Measurements from ENCODE around the gene FHOD3. TPM values are rescaled to one million over a fixed set of nuclear protein-coding genes. Genes with fewer than 3 reads are reported as not detected.
A peak's percentile ranks its signal among the peaks of the same experiment; 100 is the strongest.

The FHOD3 gene
- total and polyA plus RNA-seq, 5 donors from 2014 or later, result not detected

DNA sequence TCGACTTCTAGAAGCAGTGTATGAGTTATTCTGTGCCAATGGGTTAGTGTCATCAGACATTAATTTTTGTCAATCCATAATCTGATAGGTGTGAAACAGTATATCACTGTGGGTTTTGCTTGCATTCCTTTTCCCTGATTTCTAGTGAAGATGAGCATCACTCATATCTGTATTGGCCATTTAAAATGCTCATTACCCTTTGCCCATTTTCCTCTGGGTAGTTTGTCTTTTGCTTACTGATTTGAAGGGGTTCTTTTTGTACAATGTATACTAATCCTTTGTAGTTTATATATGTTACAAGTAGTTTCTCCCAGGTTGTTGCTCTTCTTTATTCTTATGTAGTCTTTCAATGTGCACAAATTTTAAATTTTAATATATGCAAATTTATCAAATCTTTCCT lies 379.1 kb downstream of the FHOD3 start:
- H3K4me1 ChIP-seq (ENCODE audit: control insufficient read depth, insufficient read depth, low read length, poor library complexity, severe bottlenecking), result no peaks in the 10 kb centered on the region
- H3K9me3 ChIP-seq (ENCODE audit: control insufficient read depth in 2 of 2, low read length in 2 of 2), result no peaks in the 10 kb centered on the region
- Mint-ChIP-seq H3K4me1 (peaks cover 0 to 5% (median 0%) of the 10 kb centered on the region in 4 donors), H3K27ac (no peak overlapping the region), H3K36me3 (no peaks in the 10 kb centered on the region), H3K27me3 (peaks cover 25% of the 10 kb centered on the region), H3K9me3 (peaks cover 0 to 8% (median 2%) of the 10 kb centered on the region in 7 donors), H3K4me3 (no peak overlapping the region)
- ATAC-seq (ENCODE audit: low read depth in 2 of 2) (no peak), DNase-seq (no peak)
- H3K27ac ChIP-seq (ENCODE audit: insufficient read depth, low read length, poor library complexity, severe bottlenecking), result no peak overlapping the region
- H3K36me3 ChIP-seq (ENCODE audit: control insufficient read depth, insufficient read depth, low read length), result no peaks in the 10 kb centered on the region
- peaks cover 5% of the 10 kb centered on the region for H3K27me3 ChIP-seq (ENCODE audit: control insufficient read depth, insufficient read depth, low read length)
- no peak overlapping the region for H3K4me3 ChIP-seq (ENCODE audit: low read depth, low read length)

DNA sequence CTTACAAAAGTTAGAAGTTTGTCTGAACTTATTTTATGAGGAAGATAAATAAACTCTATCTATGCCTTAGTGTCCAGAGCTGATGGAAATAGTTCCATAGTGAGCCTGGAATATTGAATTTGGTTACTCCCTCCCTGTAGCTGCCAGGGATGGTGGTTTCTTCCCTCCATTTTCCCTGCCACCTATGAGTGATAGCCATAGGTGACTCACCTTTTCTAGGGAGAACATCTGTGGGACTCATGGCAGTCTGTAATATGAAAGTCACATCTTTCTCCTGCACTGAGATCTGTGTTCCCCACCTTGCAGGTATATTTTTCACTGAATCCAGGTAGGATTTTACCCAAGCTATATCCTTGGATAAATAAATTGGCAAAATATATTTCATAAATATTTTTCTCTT lies 382.5 kb downstream of the FHOD3 start:
- Mint-ChIP-seq H3K4me3 (no peak overlapping the region), H3K27me3 (peaks cover 23% of the 10 kb centered on the region), H3K9me3 (peaks cover 0 to 12% (median 5%) of the 10 kb centered on the region in 7 donors), H3K27ac (no peak overlapping the region), H3K36me3 (no peaks in the 10 kb centered on the region), H3K4me1 (no peaks in the 10 kb centered on the region)
- ATAC-seq (ENCODE audit: low read depth in 2 of 2), result no peak
- DNase-seq, result no peak
- Histone ChIP-seq H3K4me1 (ENCODE audit: control insufficient read depth, insufficient read depth, low read length, poor library complexity, severe bottlenecking) (no peaks in the 10 kb centered on the region), H3K27ac (ENCODE audit: insufficient read depth, low read length, poor library complexity, severe bottlenecking) (no peak overlapping the region), H3K4me3 (ENCODE audit: low read depth, low read length) (no peak overlapping the region), H3K9me3 (ENCODE audit: control insufficient read depth in 2 of 2, low read length in 2 of 2) (peaks cover 6 to 16% of the 10 kb centered on the region in 2 experiments), H3K27me3 (ENCODE audit: control insufficient read depth, insufficient read depth, low read length) (peaks cover 2% of the 10 kb centered on the region), H3K36me3 (ENCODE audit: control insufficient read depth, insufficient read depth, low read length) (no peaks in the 10 kb centered on the region)

DNA sequence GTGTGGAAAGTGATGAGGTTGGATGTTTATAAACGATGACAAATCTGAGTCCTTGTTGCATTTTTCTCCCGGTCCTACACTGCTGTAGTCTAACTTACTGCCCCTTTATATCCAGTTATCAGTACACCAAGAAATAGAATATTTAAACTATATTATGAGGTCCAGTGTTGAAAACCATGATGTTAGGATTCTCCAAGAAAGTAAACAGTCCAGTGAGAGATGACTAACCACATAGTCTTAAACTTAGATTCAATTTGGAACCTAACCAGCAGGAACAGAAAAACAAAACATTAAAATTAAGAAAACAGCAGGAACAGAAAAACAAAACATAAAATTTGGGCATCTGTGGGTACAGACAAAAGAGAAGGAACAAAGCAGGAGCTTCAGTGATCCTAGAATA lies 388.1 kb downstream of the FHOD3 start:
- no peaks in the 10 kb centered on the region for H3K4me1 Mint-ChIP-seq
- no peak overlapping the region for H3K4me3 Mint-ChIP-seq
- H3K9me3 Mint-ChIP-seq, result peaks cover 0 to 12% (median 3%) of the 10 kb centered on the region in 7 donors
- peaks cover 6 to 17% of the 10 kb centered on the region in 2 experiments for H3K9me3 ChIP-seq (ENCODE audit: control insufficient read depth in 2 of 2, low read length in 2 of 2)
- peaks cover 2% of the 10 kb centered on the region for H3K27me3 ChIP-seq (ENCODE audit: control insufficient read depth, insufficient read depth, low read length)
- H3K27ac Mint-ChIP-seq, result no peak overlapping the region
- no peaks in the 10 kb centered on the region for H3K4me1 ChIP-seq (ENCODE audit: control insufficient read depth, insufficient read depth, low read length, poor library complexity, severe bottlenecking)
- H3K27ac ChIP-seq (ENCODE audit: insufficient read depth, low read length, poor library complexity, severe bottlenecking), result no peak overlapping the region
- no peaks in the 10 kb centered on the region for H3K36me3 ChIP-seq (ENCODE audit: control insufficient read depth, insufficient read depth, low read length)
- DNase-seq (no peak), ATAC-seq (ENCODE audit: low read depth in 2 of 2) (no peak)
- no peak overlapping the region for H3K4me3 ChIP-seq (ENCODE audit: low read depth, low read length)
- peaks cover 18% of the 10 kb centered on the region for H3K27me3 Mint-ChIP-seq
- H3K36me3 Mint-ChIP-seq, result no peaks in the 10 kb centered on the region

DNA sequence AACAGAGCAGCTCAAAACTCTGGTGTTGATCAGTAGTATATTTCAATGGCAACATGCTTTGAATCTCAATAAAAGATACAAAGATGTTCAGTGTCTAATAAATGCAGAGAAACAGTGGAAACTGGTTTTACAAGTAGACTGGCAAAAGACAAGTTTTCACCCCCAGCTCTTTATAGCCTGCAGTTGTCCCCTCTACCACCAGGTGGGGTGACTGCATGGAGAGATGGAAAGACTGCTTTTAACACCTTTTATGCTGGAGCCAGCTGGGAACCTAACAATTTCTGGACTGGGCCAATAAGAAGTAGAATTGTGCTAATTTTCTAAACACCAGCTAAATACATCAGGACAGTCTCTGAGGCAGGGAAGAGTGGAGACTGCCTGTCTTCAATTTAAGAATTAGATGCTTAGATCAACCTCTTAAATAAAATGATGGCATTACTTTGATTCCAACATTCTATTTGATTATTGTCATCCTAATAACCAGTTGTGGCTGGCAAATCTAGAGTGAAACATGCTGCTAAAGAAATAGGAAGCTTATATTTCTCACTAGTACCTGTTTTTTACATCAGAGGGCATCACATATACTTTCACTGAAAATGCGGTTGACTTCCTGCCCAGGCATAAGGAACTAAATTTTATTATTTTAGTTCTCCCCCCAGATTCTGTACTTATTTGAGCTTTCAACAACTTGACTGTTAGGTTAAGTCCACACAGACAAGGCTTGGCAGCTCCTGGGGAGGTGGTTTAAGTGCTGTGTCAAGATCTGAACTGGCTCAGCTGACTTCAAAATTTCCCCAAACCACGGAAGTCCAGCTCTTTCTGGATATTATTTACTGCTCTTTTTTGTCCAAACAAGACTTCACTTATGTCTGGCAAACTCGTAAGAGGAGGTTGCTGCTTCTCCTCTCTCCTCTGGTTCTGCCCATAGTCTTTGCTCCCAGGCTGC lies 390.8 kb downstream of the FHOD3 start:
- Mint-ChIP-seq H3K4me3 (no peak overlapping the region), H3K4me1 (no peaks in the 10 kb centered on the region), H3K36me3 (no peaks in the 10 kb centered on the region), H3K9me3 (peaks cover 0 to 12% (median 2%) of the 10 kb centered on the region in 7 donors), H3K27ac (no peak overlapping the region), H3K27me3 (peaks cover 12% of the 10 kb centered on the region)
- H3K4me1 ChIP-seq (ENCODE audit: control insufficient read depth, insufficient read depth, low read length, poor library complexity, severe bottlenecking), result no peaks in the 10 kb centered on the region
- H3K27ac ChIP-seq (ENCODE audit: insufficient read depth, low read length, poor library complexity, severe bottlenecking), result no peak overlapping the region
- peaks cover 2% of the 10 kb centered on the region for H3K27me3 ChIP-seq (ENCODE audit: control insufficient read depth, insufficient read depth, low read length)
- peak in 2 of 3 donors; percentile 12 to 62 for DNase-seq
- no peak for ATAC-seq (ENCODE audit: low read depth in 2 of 2)
- H3K9me3 ChIP-seq (ENCODE audit: control insufficient read depth in 2 of 2, low read length in 2 of 2), result peaks cover 6 to 16% of the 10 kb centered on the region in 2 experiments
- no peak overlapping the region for H3K4me3 ChIP-seq (ENCODE audit: low read depth, low read length)
- H3K36me3 ChIP-seq (ENCODE audit: control insufficient read depth, insufficient read depth, low read length), result no peaks in the 10 kb centered on the region

DNA sequence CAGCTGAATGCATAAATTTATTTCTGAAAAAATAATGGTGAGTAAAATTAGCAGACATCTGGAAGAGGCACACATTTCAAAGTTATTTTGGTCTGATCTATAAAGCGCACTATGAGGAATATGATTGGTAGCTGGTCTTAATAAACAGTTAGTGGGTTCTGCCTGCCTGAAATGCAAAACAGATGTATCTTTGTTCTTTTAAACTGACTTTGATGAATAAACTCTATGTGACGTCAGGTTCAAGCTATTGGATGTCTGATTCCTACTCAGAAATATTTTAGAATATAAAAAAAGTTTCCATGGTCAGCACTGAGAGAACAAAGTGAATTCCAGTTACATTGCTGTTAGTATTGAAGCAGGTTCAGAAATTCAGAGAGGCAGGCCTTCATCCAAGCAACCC lies 394.9 kb downstream of the FHOD3 start:
- ATAC-seq (ENCODE audit: low read depth in 2 of 2), result no peak
- H3K36me3 Mint-ChIP-seq, result no peaks in the 10 kb centered on the region

DNA sequence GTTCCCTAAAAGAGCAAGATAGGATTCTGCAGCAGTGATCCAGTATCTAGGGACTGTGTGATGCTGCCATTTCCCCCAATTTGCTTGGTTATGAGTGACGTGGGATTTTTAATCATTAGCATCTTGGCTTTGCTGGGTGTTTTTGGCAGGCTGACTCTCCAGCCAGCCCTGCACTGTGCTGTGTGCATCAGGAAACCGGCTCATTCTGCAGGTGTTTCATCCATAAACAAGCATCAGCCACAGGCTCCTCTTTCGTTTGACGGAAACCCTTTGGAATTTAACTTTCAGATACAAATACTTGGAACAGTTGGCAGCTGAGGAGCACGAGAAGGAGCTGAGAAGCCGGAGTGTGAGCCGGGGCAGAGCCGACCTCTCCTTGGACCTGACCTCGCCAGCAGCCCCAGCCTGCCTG lies 395.4 kb downstream of the FHOD3 start:
- DNase-seq (no peak), ATAC-seq (ENCODE audit: low read depth in 2 of 2) (no peak)
- peaks cover 6% of the 10 kb centered on the region for H3K27me3 Mint-ChIP-seq
- Histone ChIP-seq H3K36me3 (ENCODE audit: control insufficient read depth, insufficient read depth, low read length) (no peaks in the 10 kb centered on the region), H3K4me3 (ENCODE audit: low read depth, low read length) (no peak overlapping the region), H3K27ac (ENCODE audit: insufficient read depth, low read length, poor library complexity, severe bottlenecking) (no peak overlapping the region), H3K27me3 (ENCODE audit: control insufficient read depth, insufficient read depth, low read length) (no peaks in the 10 kb centered on the region), H3K9me3 (ENCODE audit: control insufficient read depth in 2 of 2, low read length in 2 of 2) (no peaks in the 10 kb centered on the region), H3K4me1 (ENCODE audit: control insufficient read depth, insufficient read depth, low read length, poor library complexity, severe bottlenecking) (no peaks in the 10 kb centered on the region)
- H3K27ac Mint-ChIP-seq, result no peak overlapping the region
- peaks cover 0 to 2% (median 0%) of the 10 kb centered on the region in 7 donors for H3K9me3 Mint-ChIP-seq
- no peaks in the 10 kb centered on the region for H3K36me3 Mint-ChIP-seq
- no peaks in the 10 kb centered on the region for H3K4me1 Mint-ChIP-seq
- no peak overlapping the region for H3K4me3 Mint-ChIP-seq

More for the DNA sequence above, 394.9 kb downstream of the FHOD3 start:
- Mint-ChIP-seq H3K27me3 (peaks cover 6% of the 10 kb centered on the region), H3K9me3 (peaks cover 0 to 2% (median 0%) of the 10 kb centered on the region in 7 donors), H3K4me1 (no peaks in the 10 kb centered on the region), H3K4me3 (no peak overlapping the region), H3K27ac (no peak overlapping the region)
- no peaks in the 10 kb centered on the region for H3K9me3 ChIP-seq (ENCODE audit: control insufficient read depth in 2 of 2, low read length in 2 of 2)
- no peak for DNase-seq
- H3K4me1 ChIP-seq (ENCODE audit: control insufficient read depth, insufficient read depth, low read length, poor library complexity, severe bottlenecking), result no peaks in the 10 kb centered on the region
- no peak overlapping the region for H3K27ac ChIP-seq (ENCODE audit: insufficient read depth, low read length, poor library complexity, severe bottlenecking)
- no peak overlapping the region for H3K4me3 ChIP-seq (ENCODE audit: low read depth, low read length)
- H3K36me3 ChIP-seq (ENCODE audit: control insufficient read depth, insufficient read depth, low read length), result no peaks in the 10 kb centered on the region
- H3K27me3 ChIP-seq (ENCODE audit: control insufficient read depth, insufficient read depth, low read length), result no peaks in the 10 kb centered on the region

DNA sequence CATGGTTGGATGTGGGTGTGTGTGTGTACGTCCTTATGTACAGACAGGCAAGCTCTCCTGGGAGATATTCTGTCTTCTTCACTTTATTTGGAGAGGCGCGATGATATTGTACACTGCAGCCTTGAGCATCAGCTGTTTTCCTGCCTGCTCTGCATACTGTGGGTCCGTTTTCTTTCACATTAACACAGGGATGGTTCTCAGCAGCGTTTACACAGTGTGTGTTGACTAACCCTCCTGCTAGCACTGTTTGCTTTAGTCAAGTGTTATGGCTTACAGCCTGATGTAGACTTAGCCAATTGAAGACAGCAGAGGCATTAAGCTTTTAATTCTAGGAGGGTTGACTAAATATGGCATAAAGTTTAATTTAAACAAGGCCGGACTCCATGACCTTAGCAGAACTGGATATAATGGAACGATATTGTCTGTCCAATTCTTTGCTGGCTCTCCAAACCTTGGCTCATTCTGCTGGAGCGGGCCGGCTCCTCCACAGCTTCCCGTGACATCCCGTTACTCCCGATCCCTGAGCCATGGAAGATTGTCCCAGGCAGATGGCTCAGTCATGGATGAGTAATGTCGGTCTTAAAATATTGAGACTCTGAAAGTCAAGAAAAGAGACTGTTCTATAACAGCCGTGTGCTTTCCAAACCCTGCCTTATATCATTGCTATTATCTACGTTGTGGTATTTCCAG lies 396.6 kb downstream of the FHOD3 start:
- H3K27ac Mint-ChIP-seq, result no peak overlapping the region
- H3K4me1 ChIP-seq (ENCODE audit: control insufficient read depth, insufficient read depth, low read length, poor library complexity, severe bottlenecking), result no peaks in the 10 kb centered on the region
- H3K4me3 Mint-ChIP-seq, result no peak overlapping the region
- no peaks in the 10 kb centered on the region for H3K27me3 ChIP-seq (ENCODE audit: control insufficient read depth, insufficient read depth, low read length)
- ATAC-seq (ENCODE audit: low read depth in 2 of 2) (no peak), DNase-seq (no peak)
- peaks cover 6% of the 10 kb centered on the region for H3K27me3 Mint-ChIP-seq
- no peaks in the 10 kb centered on the region for H3K9me3 ChIP-seq (ENCODE audit: control insufficient read depth in 2 of 2, low read length in 2 of 2)
- H3K4me1 Mint-ChIP-seq, result no peaks in the 10 kb centered on the region
- H3K4me3 ChIP-seq (ENCODE audit: low read depth, low read length), result no peak overlapping the region
- H3K9me3 Mint-ChIP-seq, result peaks cover 0 to 2% (median 0%) of the 10 kb centered on the region in 7 donors
- no peaks in the 10 kb centered on the region for H3K36me3 ChIP-seq (ENCODE audit: control insufficient read depth, insufficient read depth, low read length)
- H3K27ac ChIP-seq (ENCODE audit: insufficient read depth, low read length, poor library complexity, severe bottlenecking), result no peak overlapping the region
- H3K36me3 Mint-ChIP-seq, result no peaks in the 10 kb centered on the region
